Measurements from ENCODE around the gene ZSCAN22. TPM values are rescaled to one million over a fixed set of nuclear protein-coding genes. Genes with fewer than 3 reads are reported as not detected.

The ZSCAN22 gene
- total and polyA plus RNA-seq, 2 experiments from 2014 or later = 0.86 to 2.9 TPM

DNA sequence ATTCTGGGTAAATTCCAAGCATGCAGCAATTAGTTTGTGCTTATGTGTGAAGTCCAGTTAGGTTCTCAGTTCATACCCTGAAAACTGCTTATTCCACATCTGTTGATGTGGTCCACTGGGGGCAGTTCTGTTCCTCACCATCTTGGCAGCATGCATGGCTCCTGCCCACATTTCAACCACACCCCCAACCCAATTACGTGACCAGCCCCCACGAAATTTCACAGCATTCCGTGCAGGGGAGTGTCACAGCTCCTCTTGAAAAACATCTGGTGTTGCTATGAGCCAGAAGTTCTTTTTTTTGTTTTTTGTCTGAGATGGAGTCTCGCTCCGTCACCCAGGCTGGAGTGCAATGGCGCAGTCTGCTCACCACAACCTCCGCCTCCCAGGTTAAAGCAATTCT is 30.7 kb upstream of the ZSCAN22 start:
- no peak overlapping the region for H3K4me3 Mint-ChIP-seq
- no peak for ATAC-seq
- H3K4me1 Mint-ChIP-seq = no peaks in the 10 kb centered on the region

More for the DNA sequence above, 30.7 kb upstream of the ZSCAN22 start:
- TF ChIP-seq POLR2AphosphoS5 (IDR thresholded peaks at IDR 0.05; ENCODE audit: low read depth) (no peak), ZNF331 (CRISPR knock-in tag; IDR thresholded peaks at IDR 0.05; ENCODE audit: low read depth) (no peak), NANOG (IDR thresholded peaks at IDR 0.05; ENCODE audit: borderline replicate concordance) (no peak), EZH2 (IDR thresholded peaks at IDR 0.05; ENCODE audit: low read depth, unreplicated experiment) (no peak), ZNF114 (CRISPR knock-in tag; IDR thresholded peaks at IDR 0.05) (no peak), JUNB (IDR thresholded peaks at IDR 0.05; ENCODE audit: unreplicated experiment) (no peak), EZH2phosphoT487 (IDR thresholded peaks at IDR 0.05; ENCODE audit: unreplicated experiment) (no peak), CREB1 (CRISPR knock-in tag; IDR thresholded peaks at IDR 0.05; ENCODE audit: low read depth) (no peak), STAT1 (IDR thresholded peaks at IDR 0.05; ENCODE audit: unreplicated experiment) (no peak)
- TF ChIP-seq, protein P1, sequence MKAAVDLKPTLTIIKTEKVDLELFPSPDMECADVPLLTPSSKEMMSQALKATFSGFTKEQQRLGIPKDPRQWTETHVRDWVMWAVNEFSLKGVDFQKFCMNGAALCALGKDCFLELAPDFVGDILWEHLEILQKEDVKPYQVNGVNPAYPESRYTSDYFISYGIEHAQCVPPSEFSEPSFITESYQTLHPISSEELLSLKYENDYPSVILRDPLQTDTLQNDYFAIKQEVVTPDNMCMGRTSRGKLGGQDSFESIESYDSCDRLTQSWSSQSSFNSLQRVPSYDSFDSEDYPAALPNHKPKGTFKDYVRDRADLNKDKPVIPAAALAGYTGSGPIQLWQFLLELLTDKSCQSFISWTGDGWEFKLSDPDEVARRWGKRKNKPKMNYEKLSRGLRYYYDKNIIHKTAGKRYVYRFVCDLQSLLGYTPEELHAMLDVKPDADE (IDR thresholded peaks at IDR 0.05) = no peak
- TF ChIP-seq, protein P2, sequence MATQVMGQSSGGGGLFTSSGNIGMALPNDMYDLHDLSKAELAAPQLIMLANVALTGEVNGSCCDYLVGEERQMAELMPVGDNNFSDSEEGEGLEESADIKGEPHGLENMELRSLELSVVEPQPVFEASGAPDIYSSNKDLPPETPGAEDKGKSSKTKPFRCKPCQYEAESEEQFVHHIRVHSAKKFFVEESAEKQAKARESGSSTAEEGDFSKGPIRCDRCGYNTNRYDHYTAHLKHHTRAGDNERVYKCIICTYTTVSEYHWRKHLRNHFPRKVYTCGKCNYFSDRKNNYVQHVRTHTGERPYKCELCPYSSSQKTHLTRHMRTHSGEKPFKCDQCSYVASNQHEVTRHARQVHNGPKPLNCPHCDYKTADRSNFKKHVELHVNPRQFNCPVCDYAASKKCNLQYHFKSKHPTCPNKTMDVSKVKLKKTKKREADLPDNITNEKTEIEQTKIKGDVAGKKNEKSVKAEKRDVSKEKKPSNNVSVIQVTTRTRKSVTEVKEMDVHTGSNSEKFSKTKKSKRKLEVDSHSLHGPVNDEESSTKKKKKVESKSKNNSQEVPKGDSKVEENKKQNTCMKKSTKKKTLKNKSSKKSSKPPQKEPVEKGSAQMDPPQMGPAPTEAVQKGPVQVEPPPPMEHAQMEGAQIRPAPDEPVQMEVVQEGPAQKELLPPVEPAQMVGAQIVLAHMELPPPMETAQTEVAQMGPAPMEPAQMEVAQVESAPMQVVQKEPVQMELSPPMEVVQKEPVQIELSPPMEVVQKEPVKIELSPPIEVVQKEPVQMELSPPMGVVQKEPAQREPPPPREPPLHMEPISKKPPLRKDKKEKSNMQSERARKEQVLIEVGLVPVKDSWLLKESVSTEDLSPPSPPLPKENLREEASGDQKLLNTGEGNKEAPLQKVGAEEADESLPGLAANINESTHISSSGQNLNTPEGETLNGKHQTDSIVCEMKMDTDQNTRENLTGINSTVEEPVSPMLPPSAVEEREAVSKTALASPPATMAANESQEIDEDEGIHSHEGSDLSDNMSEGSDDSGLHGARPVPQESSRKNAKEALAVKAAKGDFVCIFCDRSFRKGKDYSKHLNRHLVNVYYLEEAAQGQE (IDR thresholded peaks at IDR 0.05; ENCODE audit: unreplicated experiment) = no peak
- TF ChIP-seq, protein P3, sequence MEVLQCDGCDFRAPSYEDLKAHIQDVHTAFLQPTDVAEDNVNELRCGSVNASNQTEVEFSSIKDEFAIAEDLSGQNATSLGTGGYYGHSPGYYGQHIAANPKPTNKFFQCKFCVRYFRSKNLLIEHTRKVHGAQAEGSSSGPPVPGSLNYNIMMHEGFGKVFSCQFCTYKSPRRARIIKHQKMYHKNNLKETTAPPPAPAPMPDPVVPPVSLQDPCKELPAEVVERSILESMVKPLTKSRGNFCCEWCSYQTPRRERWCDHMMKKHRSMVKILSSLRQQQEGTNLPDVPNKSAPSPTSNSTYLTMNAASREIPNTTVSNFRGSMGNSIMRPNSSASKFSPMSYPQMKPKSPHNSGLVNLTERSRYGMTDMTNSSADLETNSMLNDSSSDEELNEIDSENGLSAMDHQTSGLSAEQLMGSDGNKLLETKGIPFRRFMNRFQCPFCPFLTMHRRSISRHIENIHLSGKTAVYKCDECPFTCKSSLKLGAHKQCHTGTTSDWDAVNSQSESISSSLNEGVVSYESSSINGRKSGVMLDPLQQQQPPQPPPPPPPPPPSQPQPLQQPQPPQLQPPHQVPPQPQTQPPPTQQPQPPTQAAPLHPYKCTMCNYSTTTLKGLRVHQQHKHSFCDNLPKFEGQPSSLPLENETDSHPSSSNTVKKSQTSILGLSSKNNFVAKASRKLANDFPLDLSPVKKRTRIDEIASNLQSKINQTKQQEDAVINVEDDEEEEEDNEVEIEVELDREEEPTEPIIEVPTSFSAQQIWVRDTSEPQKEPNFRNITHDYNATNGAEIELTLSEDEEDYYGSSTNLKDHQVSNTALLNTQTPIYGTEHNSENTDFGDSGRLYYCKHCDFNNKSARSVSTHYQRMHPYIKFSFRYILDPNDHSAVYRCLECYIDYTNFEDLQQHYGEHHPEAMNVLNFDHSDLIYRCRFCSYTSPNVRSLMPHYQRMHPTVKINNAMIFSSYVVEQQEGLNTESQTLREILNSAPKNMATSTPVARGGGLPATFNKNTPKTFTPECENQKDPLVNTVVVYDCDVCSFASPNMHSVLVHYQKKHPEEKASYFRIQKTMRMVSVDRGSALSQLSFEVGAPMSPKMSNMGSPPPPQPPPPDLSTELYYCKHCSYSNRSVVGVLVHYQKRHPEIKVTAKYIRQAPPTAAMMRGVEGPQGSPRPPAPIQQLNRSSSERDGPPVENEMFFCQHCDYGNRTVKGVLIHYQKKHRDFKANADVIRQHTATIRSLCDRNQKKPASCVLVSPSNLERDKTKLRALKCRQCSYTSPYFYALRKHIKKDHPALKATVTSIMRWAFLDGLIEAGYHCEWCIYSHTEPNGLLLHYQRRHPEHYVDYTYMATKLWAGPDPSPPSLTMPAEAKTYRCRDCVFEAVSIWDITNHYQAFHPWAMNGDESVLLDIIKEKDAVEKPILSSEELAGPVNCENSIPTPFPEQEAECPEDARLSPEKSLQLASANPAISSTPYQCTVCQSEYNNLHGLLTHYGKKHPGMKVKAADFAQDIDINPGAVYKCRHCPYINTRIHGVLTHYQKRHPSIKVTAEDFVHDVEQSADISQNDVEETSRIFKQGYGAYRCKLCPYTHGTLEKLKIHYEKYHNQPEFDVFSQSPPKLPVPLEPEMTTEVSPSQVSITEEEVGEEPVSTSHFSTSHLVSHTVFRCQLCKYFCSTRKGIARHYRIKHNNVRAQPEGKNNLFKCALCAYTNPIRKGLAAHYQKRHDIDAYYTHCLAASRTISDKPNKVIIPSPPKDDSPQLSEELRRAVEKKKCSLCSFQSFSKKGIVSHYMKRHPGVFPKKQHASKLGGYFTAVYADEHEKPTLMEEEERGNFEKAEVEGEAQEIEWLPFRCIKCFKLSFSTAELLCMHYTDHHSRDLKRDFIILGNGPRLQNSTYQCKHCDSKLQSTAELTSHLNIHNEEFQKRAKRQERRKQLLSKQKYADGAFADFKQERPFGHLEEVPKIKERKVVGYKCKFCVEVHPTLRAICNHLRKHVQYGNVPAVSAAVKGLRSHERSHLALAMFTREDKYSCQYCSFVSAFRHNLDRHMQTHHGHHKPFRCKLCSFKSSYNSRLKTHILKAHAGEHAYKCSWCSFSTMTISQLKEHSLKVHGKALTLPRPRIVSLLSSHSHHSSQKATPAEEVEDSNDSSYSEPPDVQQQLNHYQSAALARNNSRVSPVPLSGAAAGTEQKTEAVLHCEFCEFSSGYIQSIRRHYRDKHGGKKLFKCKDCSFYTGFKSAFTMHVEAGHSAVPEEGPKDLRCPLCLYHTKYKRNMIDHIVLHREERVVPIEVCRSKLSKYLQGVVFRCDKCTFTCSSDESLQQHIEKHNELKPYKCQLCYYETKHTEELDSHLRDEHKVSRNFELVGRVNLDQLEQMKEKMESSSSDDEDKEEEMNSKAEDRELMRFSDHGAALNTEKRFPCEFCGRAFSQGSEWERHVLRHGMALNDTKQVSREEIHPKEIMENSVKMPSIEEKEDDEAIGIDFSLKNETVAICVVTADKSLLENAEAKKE (CRISPR knock-in tag; IDR thresholded peaks at IDR 0.05) = no peak
- TF ChIP-seq, protein P4, sequence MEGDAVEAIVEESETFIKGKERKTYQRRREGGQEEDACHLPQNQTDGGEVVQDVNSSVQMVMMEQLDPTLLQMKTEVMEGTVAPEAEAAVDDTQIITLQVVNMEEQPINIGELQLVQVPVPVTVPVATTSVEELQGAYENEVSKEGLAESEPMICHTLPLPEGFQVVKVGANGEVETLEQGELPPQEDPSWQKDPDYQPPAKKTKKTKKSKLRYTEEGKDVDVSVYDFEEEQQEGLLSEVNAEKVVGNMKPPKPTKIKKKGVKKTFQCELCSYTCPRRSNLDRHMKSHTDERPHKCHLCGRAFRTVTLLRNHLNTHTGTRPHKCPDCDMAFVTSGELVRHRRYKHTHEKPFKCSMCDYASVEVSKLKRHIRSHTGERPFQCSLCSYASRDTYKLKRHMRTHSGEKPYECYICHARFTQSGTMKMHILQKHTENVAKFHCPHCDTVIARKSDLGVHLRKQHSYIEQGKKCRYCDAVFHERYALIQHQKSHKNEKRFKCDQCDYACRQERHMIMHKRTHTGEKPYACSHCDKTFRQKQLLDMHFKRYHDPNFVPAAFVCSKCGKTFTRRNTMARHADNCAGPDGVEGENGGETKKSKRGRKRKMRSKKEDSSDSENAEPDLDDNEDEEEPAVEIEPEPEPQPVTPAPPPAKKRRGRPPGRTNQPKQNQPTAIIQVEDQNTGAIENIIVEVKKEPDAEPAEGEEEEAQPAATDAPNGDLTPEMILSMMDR (conservative IDR thresholded peaks at IDR 0.05; ENCODE audit: low read depth in 2 of 2) = no peak
- Histone ChIP-seq H3K27me3 (ENCODE audit: insufficient read depth) (no peaks in the 10 kb centered on the region), H2AFZ (no peak overlapping the region), H3K27ac (ENCODE audit: low read depth) (no peak overlapping the region), H3K79me2 (replicated peaks; ENCODE audit: insufficient read depth) (peaks cover 50% of the 10 kb centered on the region), H3K4me3 (no peak overlapping the region), H3K4me1 (ENCODE audit: insufficient read depth) (no peaks in the 10 kb centered on the region), H3K9me2 (ENCODE audit: insufficient read depth) (no peaks in the 10 kb centered on the region), H4K20me1 (replicated peaks; ENCODE audit: insufficient read depth) (peaks cover 20% of the 10 kb centered on the region), H3K4me2 (no peak overlapping the region), H3K36me3 (ENCODE audit: insufficient read depth) (peaks cover 55% of the 10 kb centered on the region), H3F3A (replicated peaks; ENCODE audit: low read depth) (peaks cover 4% of the 10 kb centered on the region; the same call in 1 of the 2 replicates)
- Mint-ChIP-seq H3K27me3 (ENCODE audit: insufficient read depth, low read depth, poor library complexity) (peaks cover 2% of the 10 kb centered on the region), H3K9me3 (peaks cover 2% of the 10 kb centered on the region; the same call in 2 of the 3 replicates), H3K36me3 (ENCODE audit: low read depth) (peaks cover 86% of the 10 kb centered on the region), H3K27ac (no peak overlapping the region; the same call in 1 of the 2 replicates)
- no peak for DNase-seq (ENCODE audit: low spot score)

Data from GM23338 (cell line).